GM12878 (cell line): ENCODE results near the gene BAZ1B. TPM values are rescaled to one million over a fixed set of nuclear protein-coding genes. Genes with fewer than 3 reads are reported as not detected.
A peak's percentile ranks its signal among the peaks of the same experiment; 100 is the strongest.

Experiments used
- ATAC-seq: fragments of 200-7000 bp; cut with Tn5 transposase; 3 replicates; pipeline ENCODE4 v1.9.1; 2020; ENCODE audit warnings: mild to moderate bottlenecking, moderate library complexity
- BruUV-seq: library from RNA; stranded (reverse); fragments of 400-500 nt; replicated peaks from 2 replicates; lab custom pipeline; 2021; lab: Mats Ljungman, UMichigan
- CTCF ChIA-PET: fragments of 300-600 bp; sonication (Branson Sonifier 250); formaldehyde crosslinking; extraction: SDS; loops from one replicate; lab custom pipeline; 2021; ENCODE audit warnings: inconsistent platforms; lab: Yijun Ruan, JAX
- POLR2A ChIA-PET: fragments of 350-600 bp; formaldehyde crosslinking; extraction: SDS; loops from one replicate; lab custom pipeline; 2021; ENCODE audit warnings: inconsistent platforms; lab: Charles Lee
- RAD21 ChIA-PET: fragments of 300-600 bp; sonication (Branson Sonifier 250); formaldehyde crosslinking; loops from one replicate; lab custom pipeline; 2023; ENCODE audit warnings: antibody characterized with exemption; ENCODE audit not compliant: unreplicated experiment; lab: Charles Lee
- SMC1A ChIA-PET: fragments of 300-600 bp; sonication (Branson Sonifier 250); formaldehyde crosslinking; loops from one replicate; lab custom pipeline; 2023; ENCODE audit not compliant: unreplicated experiment, uncharacterized antibody; lab: Charles Lee
- DNase-seq: peaks from one replicate; pipeline ENCODE4 v3.0.0-alpha.2; 2011; ENCODE audit warnings: low read depth, low spot score
- FAIRE-seq: peaks from 3 replicates; lab custom pipeline; 2011; peaks lifted over from hg19 to GRCh38; lab: Jason Lieb, UNC
- H2AFZ ChIP-seq: 2 replicates; pipeline ENCODE4 v1.6.0; 2011; ENCODE audit warnings: low read depth, low read length, control low read depth; ENCODE audit not compliant: control insufficient read depth
- H3K27ac ChIP-seq: 2 replicates; pipeline ENCODE4 v1.5.1; 2011; ENCODE audit warnings: control low read depth; ENCODE audit not compliant: control insufficient read depth, insufficient read depth
- H3K27me3 ChIP-seq, 2 experiments: replicated peaks in 1 of 2; 2 replicates each; pipeline versions ENCODE4 v1.6.0 to v1.6.1; 2011; ENCODE audit warnings: low read length in 1 of 2; ENCODE audit not compliant: control insufficient read depth in 2 of 2, insufficient read depth in 2 of 2
- H3K36me3 ChIP-seq, 2 experiments: 2 replicates each; pipeline ENCODE4 v1.5.1; 2011; ENCODE audit warnings: low read length in 1 of 2; ENCODE audit not compliant: control insufficient read depth in 2 of 2, insufficient read depth in 2 of 2
- H3K4me1 ChIP-seq: 2 replicates; pipeline ENCODE4 v1.6.1; 2011; ENCODE audit warnings: mild to moderate bottlenecking, low read length, moderate library complexity, mixed read lengths; ENCODE audit not compliant: control insufficient read depth, insufficient read depth
- H3K4me2 ChIP-seq: 2 replicates; pipeline ENCODE4 v1.6.0; 2011; ENCODE audit warnings: control low read depth; ENCODE audit not compliant: control insufficient read depth, insufficient read depth
- H3K4me3 ChIP-seq: fragments of 200-600 bp; sonication (generic); 2 replicates; pipeline ENCODE4 v1.5.1; 2016
- H3K79me2 ChIP-seq: 2 replicates; pipeline ENCODE4 v1.6.0; 2011; ENCODE audit warnings: low read length; ENCODE audit not compliant: control insufficient read depth, insufficient read depth
- H3K9ac ChIP-seq: 2 replicates; pipeline ENCODE4 v1.8.0; 2011; ENCODE audit warnings: low read length, control low read depth, mixed read lengths; ENCODE audit not compliant: control insufficient read depth, insufficient read depth
- H3K9me3 ChIP-seq: replicated peaks from 3 replicates; pipeline ENCODE4 v1.5.1; 2011; ENCODE audit warnings: mild to moderate bottlenecking, low read length; ENCODE audit not compliant: control insufficient read depth, insufficient read depth
- H4K20me1 ChIP-seq: 2 replicates; pipeline ENCODE4 v1.6.0; 2011; ENCODE audit not compliant: control insufficient read depth, insufficient read depth
- HDAC6 ChIP-seq: fragments of 200-600 bp; sonication (generic); IDR thresholded peaks from one replicate; pipeline ENCODE4 v1.8.0; 2017; ENCODE audit warnings: antibody characterized with exemption; ENCODE audit not compliant: unreplicated experiment
- MTA2 ChIP-seq: fragments of 450-650 bp; IDR thresholded peaks from 2 replicates; pipeline ENCODE4 v1.6.1; 2016; ENCODE audit warnings: low read depth, mild to moderate bottlenecking, moderate library complexity
- NFYA ChIP-seq: IDR thresholded peaks from 2 replicates; pipeline ENCODE4 v1.6.1; 2011; ENCODE audit warnings: low read depth, mild to moderate bottlenecking, low read length, improper control_type of control experiment, borderline replicate concordance
- NR2F1 ChIP-seq: fragments of 450-650 bp; conservative IDR thresholded peaks from 2 replicates; pipeline ENCODE4 v1.6.1; 2017; ENCODE audit warnings: mild to moderate bottlenecking
- ZNF24 ChIP-seq: fragments of 450-650 bp; IDR thresholded peaks from 2 replicates; pipeline ENCODE4 v1.6.1; 2017; ENCODE audit warnings: antibody characterized with exemption, mild to moderate bottlenecking
- WGBS: methylation state at CpG from one replicate; pipeline ENCODE4 v1.1.6; 2016; ENCODE audit warnings: low lambda C conversion rate; ENCODE audit not compliant: insufficient replicate concordance, insufficient coverage; ENCODE audit errors: missing lambda C conversion rate; 5-methylcytosine and 5-hydroxymethylcytosine counted together
- in situ Hi-C: fragments of 300-500 bp; cut with MboI; formaldehyde crosslinking; loops from 9 replicates; pipeline ENCODE4 v1.14.3; 2018; ENCODE audit warnings: mixed read lengths
- intact Hi-C: fragments of 100-400 bp; cut with micrococcal nuclease; formaldehyde crosslinking; loops from one replicate; pipeline ENCODE4 v1.14.2; 2022; ENCODE audit not compliant: unreplicated experiment
- polyA plus RNA-seq, 11 experiments: library from polyadenylated mRNA; depleted of rRNA in 4 of 11; unstranded in 6 of 11; stranded (reverse) in 5 of 11; fragments of >200 nt; fragmentation: Nextera tagmentation in 4 of 11; fragmentation: Illumina TruSeq in 1 of 11; extraction: Ambion mirVana in 4 of 11; extraction: Trizol in 1 of 11; gene quantifications; 1 replicate in 1 of 11; 2 replicates in 10 of 11; pipeline versions ENCODE4 v1.2.1 to v1.2.3, GENCODE V29; 2011 to 2016; ENCODE audit warnings: inconsistent platforms in 2 of 11, missing spikeins in 2 of 11, low read depth in 1 of 11
- total RNA-seq, 4 experiments: library from RNA; depleted of rRNA in 3 of 4; stranded (reverse); fragments of >200 nt in 3 of 4; fragmentation: Illumina TruSeq in 1 of 4; extraction: Trizol in 1 of 4; gene quantifications; 2 replicates each; pipeline versions ENCODE4 v1.2.1 to v1.2.3, GENCODE V29; 2013 to 2021
- TF ChIP-seq, protein P1 (sequence below): IDR thresholded peaks from 2 replicates; pipeline ENCODE4 v1.6.1; 2011; ENCODE audit warnings: borderline replicate concordance, low read depth, mild to moderate bottlenecking, moderate library complexity, mixed read lengths, low read length; ENCODE audit not compliant: insufficient read depth; ENCODE audit errors: extremely low read length

The BAZ1B gene
- total and polyA plus RNA-seq, 10 of the 15 experiments (the other 5 are each of a cell fraction or from before 2014, with no cell fraction given): 14.0 to 77.4 (median 36.2) TPM

DNA sequence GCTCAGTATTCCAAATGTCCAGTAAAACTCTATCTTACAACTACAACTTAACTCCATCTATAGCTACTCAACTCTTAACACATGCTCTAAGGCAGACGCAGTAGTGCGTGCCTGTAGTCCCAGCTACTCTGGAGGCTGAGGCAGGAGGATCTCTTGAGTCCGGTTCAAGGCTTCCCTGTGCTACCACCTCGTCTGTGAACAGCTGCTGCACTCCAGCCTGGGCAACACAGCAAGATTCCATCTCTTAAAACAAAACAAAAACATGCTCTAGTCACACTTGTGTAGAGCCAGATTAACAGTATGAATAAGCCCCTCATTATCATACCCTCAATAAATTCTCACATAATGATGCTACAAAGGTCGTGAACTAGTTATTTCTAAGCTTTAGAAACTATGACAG is 3.6 kb downstream of the BAZ1B start:
- ATAC-seq (no peak), FAIRE-seq (no peak), DNase-seq (no peak)
- Histone ChIP-seq H3K9ac (no peak overlapping the region), H2AFZ (no peak overlapping the region), H3K4me3 (peak overlapping the region; percentile 76), H3K36me3 (peaks cover 7 to 21% of the 10 kb centered on the region in 2 experiments; a peak in 3 of 4 replicates), H3K27me3 (no peaks in the 10 kb centered on the region), H3K4me1 (peaks cover 5% of the 10 kb centered on the region), H3K4me2 (peak overlapping the region; percentile 76), H3K27ac (no peak overlapping the region), H4K20me1 (no peaks in the 10 kb centered on the region), H3K79me2 (peaks cover 85% of the 10 kb centered on the region), H3K9me3 (no peaks in the 10 kb centered on the region; the same call in 2 of the 3 replicates)
- POLR2A ChIA-PET: interaction anchor here (0.6 to 1.3 kb wide), 7 partner anchors 9 to 220 kb away, joined by 3 to 11 read pairs (median 4); partner anchors contain the start of genes ABHD11, BCL7B and TBL2
- RAD21 ChIA-PET: interaction anchor here (0.9 to 1.5 kb wide), 3 partner anchors 9 to 60 kb away, joined by 3 to 6 read pairs (median 5); partner anchors contain the start of gene TBL2
- intact Hi-C loops: no loop called here
- CTCF ChIA-PET: interaction anchor here (0.8 to 1.7 kb wide), 7 partner anchors 9 to 691 kb away, joined by 3 to 9 read pairs (median 3); partner anchors contain the start of genes TBL2 and TYW1B
- TF ChIP-seq, protein P1, sequence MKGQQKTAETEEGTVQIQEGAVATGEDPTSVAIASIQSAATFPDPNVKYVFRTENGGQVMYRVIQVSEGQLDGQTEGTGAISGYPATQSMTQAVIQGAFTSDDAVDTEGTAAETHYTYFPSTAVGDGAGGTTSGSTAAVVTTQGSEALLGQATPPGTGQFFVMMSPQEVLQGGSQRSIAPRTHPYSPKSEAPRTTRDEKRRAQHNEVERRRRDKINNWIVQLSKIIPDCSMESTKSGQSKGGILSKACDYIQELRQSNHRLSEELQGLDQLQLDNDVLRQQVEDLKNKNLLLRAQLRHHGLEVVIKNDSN: no peak
- no peak for TF ChIP-seq NR2F1
- TF ChIP-seq ZNF24: no peak
- no peak for TF ChIP-seq HDAC6
- TF ChIP-seq MTA2: no peak
- TF ChIP-seq NFYA: no peak
- SMC1A ChIA-PET: interaction anchor here (0.7 to 2.2 kb wide), 9 partner anchors 10 to 69 kb away, joined by 3 to 9 read pairs (median 3); partner anchors contain the start of gene TBL2
- WGBS: 71% methylated on average over 5 of the region's 5 CpGs
- in situ Hi-C loops: no loop called here
- no TSS peak for BruUV-seq
